HG02938 (cell line): ENCODE data around the gene APLN.

Experiments used
- ATAC-seq: cut with Tn5 transposase; IDR thresholded peaks from one replicate; pipeline ENCODE4 v1.9.1; 2021; ENCODE audit warnings: mild to moderate bottlenecking, moderate library complexity; ENCODE audit not compliant: unreplicated experiment

APLN gene

DNA sequence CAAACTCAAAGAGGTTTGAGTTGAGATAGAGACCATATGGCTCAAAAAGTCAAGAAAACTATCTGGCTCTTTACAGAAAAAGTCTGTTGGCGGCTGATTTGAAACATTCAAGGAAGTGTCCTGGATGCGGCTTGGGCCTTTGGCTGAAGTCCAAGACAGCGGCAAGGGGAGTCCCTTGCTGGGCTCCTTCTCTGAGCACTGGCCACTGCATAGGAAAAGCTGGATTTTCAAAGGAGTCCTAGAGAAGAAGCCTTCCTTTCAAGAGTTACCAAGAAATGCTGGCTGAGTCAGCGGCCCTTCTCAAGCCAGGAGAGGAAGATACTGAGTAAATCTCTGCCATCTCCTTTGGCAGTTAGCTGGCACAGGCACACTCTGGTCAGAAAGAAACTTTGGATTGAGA, 12.1 kb downstream of the APLN start:
- ATAC-seq = no peak

DNA sequence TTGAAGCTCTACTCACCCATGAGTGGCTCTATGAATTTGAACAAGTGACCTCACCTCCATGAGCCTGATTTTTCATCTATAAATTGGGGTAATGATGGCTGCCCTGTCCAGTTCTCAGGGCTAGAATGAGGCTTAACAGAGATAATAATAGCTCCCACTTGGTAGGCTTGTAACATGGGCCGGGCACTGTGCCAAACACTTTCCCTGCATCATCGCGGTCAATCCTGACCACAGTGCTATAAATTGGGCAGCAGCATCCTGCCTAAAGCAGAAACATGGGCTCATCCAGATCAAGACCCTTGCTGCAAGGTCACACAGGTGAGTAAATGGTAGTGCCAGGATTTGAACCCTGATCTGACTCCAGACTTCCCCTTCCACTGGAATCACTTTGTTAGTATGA, 12.8 kb downstream of the APLN start:
- no peak for ATAC-seq

DNA sequence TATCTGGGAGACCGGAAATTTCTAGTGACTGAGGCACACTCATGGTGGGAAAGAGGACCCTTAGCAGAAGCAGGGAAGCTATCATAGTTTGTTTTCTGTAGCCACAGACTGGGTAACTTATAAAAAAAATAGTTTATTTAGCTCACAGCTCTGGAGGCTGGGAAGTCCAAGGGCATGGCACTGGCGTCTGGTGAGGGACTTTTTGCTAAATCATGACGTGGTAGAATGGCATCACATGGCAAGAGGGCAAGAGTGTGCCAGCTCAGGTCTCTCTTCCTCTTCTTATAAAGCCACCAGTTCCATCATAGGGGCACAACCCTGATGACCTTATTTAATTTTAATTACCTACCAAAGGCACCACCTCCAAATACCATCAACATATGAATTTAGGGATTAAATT, 13.3 kb downstream of the APLN start:
- ATAC-seq = no peak

DNA sequence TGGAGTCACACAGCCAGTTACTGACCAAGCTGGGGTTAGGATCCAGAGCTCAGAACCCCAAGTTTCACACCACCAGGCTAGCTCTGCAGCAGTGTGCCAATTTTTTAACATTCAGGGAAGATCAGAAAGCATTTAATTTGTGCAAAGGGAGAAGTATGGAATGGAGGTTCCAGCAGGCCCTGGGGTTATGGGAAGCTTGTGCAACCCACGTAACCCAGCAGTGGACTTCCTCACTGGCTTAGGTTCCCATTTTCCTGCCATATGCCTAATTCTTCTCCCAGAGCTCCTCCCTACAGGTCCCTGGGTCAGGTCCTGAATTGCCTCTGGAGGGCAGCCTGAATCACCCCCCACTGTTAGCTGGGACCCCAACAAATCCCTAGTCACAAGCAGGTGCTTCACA, 14.0 kb downstream of the APLN start:
- no peak for ATAC-seq

DNA sequence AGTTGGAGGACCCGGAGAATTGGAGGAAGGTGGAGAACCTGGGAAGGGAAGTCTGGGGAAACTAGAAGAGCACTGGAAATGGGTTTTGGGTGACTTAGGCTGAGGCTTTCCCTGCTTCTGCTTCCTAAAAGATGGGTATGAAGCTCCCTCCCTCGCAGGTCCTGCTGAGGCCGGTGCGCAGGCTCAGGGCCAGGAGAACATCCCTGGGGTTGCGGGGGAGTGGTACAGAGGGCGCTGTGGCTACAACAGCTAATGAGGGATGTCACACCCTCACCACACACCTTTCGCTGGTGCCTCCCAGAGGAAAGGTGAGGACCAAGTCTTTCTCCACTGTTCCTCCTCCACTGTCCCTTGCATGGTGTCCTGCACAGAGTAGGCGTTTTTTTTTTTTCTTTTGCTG, 15.8 kb downstream of the APLN start:
- ATAC-seq = no peak

DNA sequence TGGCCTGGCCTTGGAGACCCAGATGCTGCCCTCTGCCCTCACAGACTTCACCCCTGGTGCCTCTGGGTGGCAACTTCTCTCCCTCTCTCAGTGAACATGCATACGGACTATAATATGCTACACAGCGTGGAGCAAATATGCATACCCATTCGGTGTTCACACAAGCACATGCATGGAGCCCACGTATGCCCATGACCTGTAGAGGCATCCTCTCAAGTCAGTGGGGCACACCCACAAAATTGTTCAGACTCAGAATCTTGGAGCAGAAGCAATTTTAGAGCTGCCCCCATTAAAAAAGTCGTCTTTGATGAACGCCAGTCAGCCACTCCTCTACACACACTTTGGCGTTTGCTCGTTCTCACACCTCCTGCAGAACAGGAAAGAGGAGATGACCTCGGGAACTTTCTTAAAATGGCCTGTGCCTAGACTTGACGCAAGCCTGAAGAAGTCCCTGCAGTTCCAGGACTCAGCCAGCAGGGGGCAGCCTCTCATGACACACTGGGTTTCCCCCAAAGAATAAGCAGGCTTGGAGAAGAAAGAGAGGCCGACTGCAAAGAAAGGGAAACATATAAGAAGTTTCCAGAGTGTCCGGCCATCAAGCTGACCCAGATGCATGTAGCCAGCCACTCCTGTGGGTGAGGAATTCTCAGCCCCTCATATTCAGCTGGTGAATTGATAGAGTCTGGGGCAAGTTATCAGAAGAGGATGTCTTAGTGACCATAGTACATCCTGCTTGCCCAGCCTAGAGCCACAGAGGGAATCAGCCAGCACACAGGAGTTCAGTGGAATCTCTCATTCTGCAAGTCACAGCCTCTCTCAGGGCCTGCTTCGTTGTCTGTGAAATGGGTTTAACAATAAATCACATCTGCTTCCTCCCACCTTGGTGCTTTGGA, 17.3 kb downstream of the APLN start:
- no peak for ATAC-seq

DNA sequence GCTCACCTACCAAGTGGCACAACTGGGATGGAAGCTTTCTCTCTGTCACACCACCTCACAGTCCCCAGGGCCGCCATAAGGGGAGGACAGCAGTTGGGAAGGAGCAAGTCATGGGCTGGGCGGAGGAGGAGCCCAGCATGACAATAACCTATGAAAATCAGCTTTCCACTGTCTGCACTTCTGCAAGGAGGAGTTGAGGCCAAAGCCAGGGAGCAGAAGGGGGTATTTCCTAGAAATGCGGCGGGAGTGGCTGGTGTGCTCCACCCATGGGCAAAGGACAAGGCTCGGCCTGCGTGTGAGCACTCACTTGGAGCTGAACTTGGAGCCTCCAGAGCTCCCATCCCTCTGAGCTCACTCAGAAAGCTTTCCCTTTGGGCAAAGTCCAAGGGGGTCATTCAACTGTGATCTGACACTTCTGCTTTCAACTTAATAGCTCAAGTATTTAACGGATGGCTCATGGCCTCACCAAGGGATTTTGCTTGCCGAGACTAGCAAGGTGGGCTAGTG, 18.5 kb downstream of the APLN start:
- no peak for ATAC-seq

DNA sequence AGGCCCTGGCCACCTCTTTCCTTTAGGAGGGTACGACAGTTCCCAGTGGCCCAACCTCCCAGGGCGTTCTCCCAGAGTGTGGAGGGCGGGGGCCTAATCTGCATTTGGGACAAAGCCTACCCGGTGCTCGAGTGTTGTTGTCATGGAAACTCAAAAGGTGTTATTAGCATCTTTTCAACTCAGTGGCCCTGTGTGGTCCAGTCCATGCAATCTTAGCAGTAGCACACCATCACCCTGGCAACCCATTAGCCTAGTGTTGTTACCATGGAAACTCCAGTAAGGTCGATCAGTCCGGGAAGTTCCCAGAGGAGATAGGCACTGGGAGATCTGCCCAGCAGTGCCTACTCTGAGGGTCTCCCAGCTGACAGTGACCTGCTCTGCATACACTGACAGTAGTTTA, 20.2 kb downstream of the APLN start:
- no peak for ATAC-seq

DNA sequence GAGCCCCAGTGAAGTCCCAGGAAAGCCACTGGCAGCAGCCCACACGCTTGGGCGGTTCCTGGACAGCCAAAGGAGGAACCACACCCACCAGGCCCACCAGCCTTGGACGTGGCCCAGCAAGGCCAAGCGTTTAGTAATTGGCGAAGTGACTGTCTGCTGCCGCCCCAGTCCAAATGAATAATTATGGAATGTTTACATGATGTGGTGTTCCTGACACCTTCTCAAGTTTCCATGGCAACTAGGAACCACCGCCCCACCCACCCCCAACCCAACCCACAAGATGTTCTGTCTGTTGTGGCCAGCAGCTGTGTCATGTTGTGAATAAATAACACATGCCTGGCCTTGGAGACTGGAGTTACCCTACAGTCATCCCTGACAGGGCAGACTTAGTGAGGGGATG, 22.3 kb downstream of the APLN start:
- no peak for ATAC-seq

DNA sequence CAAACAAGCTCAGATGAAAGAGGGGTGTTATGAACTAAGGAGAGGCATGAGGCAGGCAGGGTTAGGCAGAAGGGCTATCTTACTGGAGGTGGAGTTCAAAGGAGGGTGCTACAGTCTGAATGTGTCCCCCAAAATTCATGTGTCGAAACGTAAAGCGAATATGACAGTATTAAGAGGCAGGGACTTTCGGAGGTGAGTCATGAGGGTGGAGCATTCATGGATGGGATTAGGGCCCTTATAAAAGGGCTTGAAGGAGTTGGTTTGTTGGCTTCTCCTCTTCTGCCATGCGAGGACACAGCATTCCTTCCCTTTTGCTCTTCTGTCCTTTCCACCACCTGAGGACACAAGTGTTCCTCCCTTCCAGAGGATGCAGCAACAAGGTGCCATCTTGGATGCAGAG, 22.9 kb downstream of the APLN start:
- no peak for ATAC-seq

DNA sequence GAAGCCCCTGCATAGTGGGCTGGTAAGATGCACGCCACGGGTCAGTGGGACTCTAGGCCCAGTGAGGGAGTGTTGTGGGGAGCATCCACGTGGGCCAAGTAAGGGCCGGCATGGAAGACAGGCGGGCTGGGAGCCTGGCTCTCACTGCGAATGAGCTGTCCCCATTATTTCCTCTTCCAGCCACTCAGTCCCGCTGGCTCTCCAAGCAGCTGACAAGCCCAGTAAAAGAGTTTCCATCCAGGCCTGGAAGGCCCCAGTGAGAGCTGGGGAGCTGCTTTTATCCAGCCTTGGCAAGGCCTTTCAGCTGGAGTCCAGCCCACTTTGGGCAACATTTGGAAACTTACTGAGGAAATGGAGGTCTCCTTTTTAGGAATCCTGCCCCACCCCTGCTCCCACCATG, 24.9 kb downstream of the APLN start:
- no peak for ATAC-seq

DNA sequence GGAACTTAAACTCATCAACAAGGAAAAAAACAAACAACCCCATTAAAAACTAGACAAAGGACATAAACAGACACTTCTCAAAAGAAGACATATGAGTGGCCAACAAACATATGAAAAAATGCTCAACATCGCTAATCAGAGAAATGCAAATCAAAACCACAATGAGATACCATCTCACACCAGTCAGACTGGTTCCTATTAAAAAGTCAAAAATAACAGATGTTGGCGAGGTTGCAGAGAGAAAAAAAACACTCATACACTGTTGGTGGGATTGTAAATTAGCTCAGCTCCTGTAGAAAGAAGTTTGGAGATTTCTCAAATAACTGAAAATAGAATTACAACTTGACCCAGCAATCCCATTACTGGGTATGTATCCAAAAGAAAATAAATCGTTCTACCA, 28.7 kb downstream of the APLN start:
- no peak for ATAC-seq

DNA sequence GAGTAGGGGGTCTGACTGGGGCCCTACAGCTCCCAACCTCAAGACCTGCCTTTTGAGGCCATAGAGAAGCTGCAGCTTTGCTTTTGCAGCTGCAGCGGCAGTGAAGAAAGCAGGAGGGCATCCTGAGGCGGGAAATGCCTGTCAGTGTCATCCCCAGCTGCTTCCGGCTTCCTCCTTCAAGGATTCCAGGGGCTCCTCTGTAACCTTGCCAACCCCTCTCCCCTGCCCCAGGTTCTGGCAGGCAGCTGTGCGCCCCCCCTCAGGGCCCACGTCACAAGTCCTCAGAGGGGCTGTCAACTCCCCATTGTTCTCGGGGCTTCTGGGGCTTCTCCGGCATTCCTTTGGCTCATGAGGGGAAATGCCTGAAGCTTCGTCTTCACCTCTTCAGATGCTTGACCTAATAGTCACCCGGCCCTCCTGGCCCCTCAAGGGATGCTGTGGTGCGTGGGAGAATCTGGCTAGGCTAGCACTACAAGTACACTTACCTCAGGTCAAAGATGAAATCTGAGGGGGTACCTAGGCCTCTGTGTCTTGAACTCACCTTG, 31.9 kb downstream of the APLN start:
- ATAC-seq = no peak

DNA sequence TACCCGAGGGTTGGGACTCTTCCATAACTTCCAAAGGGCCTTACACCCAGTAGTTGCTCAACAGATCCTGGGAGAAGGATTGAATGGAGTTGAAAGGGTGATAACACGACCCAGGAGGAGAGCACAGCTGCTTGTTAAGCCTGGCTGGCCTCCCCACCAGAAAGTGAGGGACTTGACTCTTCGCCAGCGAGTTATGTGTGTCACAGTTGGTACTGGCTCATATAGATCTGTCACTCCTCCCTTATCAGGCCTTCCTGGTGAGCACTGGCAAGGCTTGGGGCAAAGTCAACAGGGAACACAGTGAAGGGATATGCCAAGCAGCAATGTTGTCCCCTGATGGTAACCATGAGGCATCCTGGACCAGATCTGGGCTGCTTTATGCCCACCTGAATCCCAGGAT, 35.8 kb downstream of the APLN start:
- ATAC-seq = no peak

DNA sequence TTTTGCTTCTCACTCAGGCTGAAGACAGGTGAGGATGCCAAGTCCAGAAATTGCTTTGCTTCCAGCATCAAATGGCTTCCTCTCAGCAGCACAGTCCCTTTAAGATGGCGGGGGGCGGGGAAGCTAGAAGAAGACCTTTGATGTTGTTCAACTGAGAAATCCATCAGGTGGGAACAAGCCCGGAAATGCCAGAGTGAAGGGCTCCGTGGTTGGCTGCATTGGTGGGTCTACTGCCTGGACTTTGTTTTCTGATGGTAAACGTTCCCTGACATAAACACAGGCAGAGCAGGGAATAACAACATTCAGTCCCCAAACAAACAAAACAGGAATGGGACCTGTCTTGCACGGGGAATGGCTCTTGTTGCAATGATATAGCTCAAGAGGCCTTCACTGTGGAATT, 37.3 kb downstream of the APLN start:
- ATAC-seq = no peak

DNA sequence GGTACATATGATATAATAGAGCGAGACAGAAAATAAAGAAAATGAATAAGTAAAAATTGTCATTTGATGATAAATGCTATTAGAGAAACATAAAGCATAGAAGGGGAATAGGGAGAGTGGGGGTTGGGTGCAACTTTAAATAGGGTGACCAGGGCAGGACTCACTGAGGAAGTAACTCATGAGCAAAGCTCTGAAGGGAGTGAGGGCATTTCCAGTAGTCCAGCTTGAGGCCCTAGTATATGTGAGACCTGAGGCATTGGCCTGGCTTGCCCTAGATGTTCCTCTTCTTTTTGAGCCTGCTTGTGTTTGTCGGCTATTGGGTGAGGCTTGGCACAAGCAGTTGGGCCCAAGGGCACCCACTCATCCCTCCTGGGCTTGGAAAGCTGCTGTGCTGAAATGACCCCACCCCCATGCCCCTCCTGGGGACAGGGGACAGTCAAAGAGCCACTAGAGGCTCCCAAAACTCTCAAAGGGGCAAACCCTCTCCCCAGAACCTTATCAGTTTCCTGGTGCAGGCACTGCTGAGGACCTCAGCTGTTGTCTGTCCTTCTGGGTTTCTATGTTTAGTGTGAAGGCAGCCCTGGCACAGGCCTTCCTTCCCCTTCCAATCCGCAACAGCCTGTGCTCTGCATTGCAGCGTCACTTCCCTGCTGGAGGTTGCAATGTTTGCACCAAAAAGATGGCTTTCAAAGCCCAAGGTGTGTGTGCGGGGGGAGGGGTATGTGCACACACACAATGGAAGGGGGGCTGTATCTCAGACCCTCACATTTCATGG, 40.1 kb downstream of the APLN start:
- no peak for ATAC-seq

DNA sequence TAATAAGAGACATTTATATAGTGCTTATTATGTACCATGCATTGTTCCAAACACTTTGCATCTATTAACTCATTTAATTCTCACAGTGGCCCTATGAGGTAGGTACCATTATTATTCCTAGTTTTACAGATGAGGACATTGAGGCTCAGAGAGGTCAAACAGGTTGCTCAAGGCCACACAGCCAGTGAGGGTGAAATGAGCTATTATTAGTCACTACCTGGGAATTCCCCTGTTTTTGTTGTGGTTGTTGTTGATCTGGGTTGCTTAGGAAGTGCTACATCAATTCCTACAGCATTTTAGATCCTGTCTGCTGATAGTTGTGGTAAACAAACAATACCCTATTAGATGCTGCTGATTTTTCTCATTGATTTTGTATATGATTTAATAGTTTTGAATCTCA, 41.2 kb downstream of the APLN start:
- ATAC-seq = no peak

DNA sequence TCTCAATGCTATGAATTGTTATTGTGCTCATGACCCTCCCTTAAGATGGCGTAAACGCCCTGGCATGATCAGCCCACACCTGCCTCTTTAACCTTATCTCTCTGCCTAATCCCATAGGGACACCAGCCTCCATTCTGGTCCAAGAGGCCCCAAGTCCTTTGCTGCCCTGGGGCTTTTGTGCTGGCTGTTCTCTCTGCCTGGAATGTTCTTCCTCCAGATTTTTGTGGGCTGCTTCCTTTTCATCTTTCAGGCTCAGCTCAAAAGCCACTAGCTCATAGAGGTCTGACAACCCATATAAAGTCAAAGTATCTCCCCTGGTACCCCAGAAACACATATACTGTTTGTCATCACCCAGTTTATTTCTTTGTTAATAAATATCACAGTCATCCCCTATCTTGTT, 42.4 kb downstream of the APLN start:
- no peak for ATAC-seq

DNA sequence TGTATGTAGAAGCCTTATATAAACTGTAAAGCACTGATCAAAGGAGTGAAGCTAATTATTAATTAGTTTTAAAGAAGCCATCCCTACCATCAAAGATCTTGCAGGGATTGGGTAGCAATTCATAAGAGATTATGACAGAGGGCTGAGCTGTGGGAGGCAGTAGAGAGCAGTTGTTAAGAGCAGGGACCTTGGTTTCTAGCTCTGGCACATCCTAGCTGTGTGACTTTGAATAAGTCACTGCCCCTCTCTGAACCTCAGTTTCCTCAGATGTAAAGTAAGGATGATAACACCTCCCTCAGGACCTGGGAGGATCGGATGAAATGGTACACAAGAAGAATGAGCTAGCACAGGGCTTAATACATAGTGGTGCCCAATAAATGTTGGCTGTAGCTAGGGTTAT, 45.4 kb downstream of the APLN start:
- no peak for ATAC-seq

DNA sequence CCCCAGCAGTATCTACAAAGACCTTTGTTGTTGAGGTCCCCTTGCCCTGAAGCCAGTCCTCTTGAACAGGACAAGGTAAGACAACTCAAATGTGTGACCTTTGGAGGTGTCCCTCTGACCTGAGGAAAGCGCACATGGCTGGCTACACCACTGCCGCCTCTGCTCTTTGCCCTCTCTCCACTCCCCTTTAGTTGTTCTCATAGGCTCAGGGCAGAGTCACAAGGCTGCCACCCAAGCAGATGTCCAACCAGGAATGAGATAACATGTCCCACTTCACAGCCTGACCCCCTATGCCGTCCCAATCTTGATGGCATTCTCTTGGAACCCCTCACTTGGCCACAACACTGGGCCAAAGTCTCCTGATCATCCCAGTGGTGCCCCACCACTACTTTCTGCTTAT, 46.3 kb downstream of the APLN start:
- ATAC-seq = no peak

DNA sequence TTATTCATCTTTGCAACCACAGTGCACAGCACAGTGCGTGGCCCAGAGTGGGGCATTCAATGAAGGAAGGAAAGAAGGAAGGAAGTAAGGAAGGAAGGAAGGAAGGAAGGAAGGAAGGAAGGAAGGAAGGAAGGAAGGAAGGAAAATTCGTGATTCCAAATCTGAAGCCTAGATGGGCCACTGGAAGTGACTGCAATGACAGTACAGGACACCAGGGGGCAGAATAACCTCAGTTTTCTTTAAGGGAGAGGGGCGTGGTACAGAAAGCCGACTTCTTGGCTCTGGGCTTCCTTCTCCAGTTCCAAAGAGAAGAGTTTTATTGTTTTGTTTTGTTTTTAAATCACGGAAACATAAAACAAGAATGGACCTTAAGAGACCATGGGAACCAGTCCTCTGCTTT, 47.8 kb downstream of the APLN start:
- ATAC-seq = no peak

DNA sequence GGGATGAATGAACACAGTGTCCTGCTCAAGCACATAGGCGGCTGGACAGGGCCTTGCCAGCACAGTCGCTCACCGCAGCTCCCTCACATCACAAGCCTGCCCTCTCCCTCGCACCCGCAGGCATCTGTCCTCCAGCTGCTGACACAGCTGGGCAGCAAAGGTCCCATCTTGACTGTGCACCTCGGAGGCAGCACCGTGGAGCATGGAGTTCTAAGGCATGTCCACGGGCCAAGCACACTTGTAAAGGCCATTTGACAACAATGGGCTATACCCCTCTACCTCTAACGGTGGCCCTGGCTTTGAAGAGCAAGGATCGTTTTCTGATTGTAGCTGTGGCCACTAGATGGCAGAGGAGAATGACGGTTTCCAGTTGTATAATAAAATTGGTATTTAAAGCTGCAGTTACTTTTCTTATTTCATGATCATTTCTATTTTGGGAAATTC, 53.8 kb downstream of the APLN start:
- no peak for ATAC-seq
